ENCODE data around the gene KNDC1.

Gene KNDC1

GRCh38 chr10:133238466-133238804 is 78.4 kb downstream of the KNDC1 start:
- Histone ChIP-seq H3K36me3 (ENCODE audit: insufficient read depth, low read length) (no peaks in the 10 kb centered on the region), H3K27me3 (ENCODE audit: insufficient read depth, low read length) (peaks cover 64% of the 10 kb centered on the region), H3K4me3 (ENCODE audit: low read depth, low read length) (no peak overlapping the region), H3K27ac (ENCODE audit: low read depth, low read length) (no peak overlapping the region), H3K79me2 (ENCODE audit: control insufficient read depth, insufficient read depth, low read length, unreplicated experiment) (no peaks in the 10 kb centered on the region), H3K4me1 (ENCODE audit: control insufficient read depth, insufficient read depth, low read length, unreplicated experiment) (no peaks in the 10 kb centered on the region), H2AFZ (ENCODE audit: low read length, unreplicated experiment) (no peak overlapping the region)

DNA sequence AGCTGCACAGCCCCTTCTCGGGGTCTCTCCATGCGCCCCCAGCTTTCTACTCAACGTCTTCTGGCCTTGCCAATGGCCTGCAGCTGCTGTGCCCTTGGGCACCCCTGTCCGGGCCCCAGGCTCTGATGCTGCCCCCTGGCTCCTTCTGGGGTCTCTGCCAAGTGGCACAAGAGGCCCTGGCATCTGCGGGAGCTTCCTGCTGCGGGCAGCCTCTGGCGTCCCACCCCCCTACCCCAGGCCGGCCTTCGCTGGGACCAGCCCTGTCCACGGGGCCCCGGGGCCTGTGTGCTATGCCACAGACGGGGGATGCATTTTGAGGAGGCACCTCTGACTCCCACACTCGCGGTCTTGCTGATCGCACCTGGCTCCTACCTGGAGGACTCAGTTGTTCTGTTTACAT is 80.0 kb downstream of the KNDC1 start:
- no peaks in the 10 kb centered on the region for H3K79me2 ChIP-seq (ENCODE audit: control insufficient read depth, insufficient read depth, low read length, unreplicated experiment)
- no peak overlapping the region for H2AFZ ChIP-seq (ENCODE audit: low read length, unreplicated experiment)
- peaks cover 56% of the 10 kb centered on the region for H3K27me3 ChIP-seq (ENCODE audit: insufficient read depth, low read length)
- no peaks in the 10 kb centered on the region for H3K4me1 ChIP-seq (ENCODE audit: control insufficient read depth, insufficient read depth, low read length, unreplicated experiment)
- no peaks in the 10 kb centered on the region for H3K36me3 ChIP-seq (ENCODE audit: insufficient read depth, low read length)
- no peak overlapping the region for H3K27ac ChIP-seq (ENCODE audit: low read depth, low read length)
- H3K4me3 ChIP-seq (ENCODE audit: low read depth, low read length) = no peak overlapping the region

- Histone ChIP-seq H2AFZ (ENCODE audit: low read length, unreplicated experiment) (no peak overlapping the region), H3K4me1 (ENCODE audit: control insufficient read depth, insufficient read depth, low read length, unreplicated experiment) (no peaks in the 10 kb centered on the region), H3K27me3 (ENCODE audit: insufficient read depth, low read length) (peaks cover 39% of the 10 kb centered on the region), H3K79me2 (ENCODE audit: control insufficient read depth, insufficient read depth, low read length, unreplicated experiment) (no peaks in the 10 kb centered on the region), H3K4me3 (ENCODE audit: low read depth, low read length) (no peak overlapping the region), H3K27ac (ENCODE audit: low read depth, low read length) (no peak overlapping the region), H3K36me3 (ENCODE audit: insufficient read depth, low read length) (no peaks in the 10 kb centered on the region)
These were observed 81.6 kb downstream of the KNDC1 start for GRCh38 chr10:133241501-133242205.

- H3K79me2 ChIP-seq (ENCODE audit: control insufficient read depth, insufficient read depth, low read length, unreplicated experiment) = no peaks in the 10 kb centered on the region
- no peak overlapping the region for H3K4me3 ChIP-seq (ENCODE audit: low read depth, low read length)
- peaks cover 33% of the 10 kb centered on the region for H3K27me3 ChIP-seq (ENCODE audit: insufficient read depth, low read length)
- H2AFZ ChIP-seq (ENCODE audit: low read length, unreplicated experiment) = no peak overlapping the region
- no peak overlapping the region for H3K27ac ChIP-seq (ENCODE audit: low read depth, low read length)
- no peaks in the 10 kb centered on the region for H3K36me3 ChIP-seq (ENCODE audit: insufficient read depth, low read length)
- H3K4me1 ChIP-seq (ENCODE audit: control insufficient read depth, insufficient read depth, low read length, unreplicated experiment) = no peaks in the 10 kb centered on the region
These were observed 82.8 kb downstream of the KNDC1 start for GRCh38 chr10:133242611-133243356.

GRCh38 chr10:133243593-133243992 is 83.6 kb downstream of the KNDC1 start:
- Histone ChIP-seq H3K27ac (ENCODE audit: low read depth, low read length) (no peak overlapping the region), H3K79me2 (ENCODE audit: control insufficient read depth, insufficient read depth, low read length, unreplicated experiment) (no peaks in the 10 kb centered on the region), H3K27me3 (ENCODE audit: insufficient read depth, low read length) (peaks cover 25% of the 10 kb centered on the region), H2AFZ (ENCODE audit: low read length, unreplicated experiment) (no peak overlapping the region), H3K4me1 (ENCODE audit: control insufficient read depth, insufficient read depth, low read length, unreplicated experiment) (no peaks in the 10 kb centered on the region), H3K36me3 (ENCODE audit: insufficient read depth, low read length) (no peaks in the 10 kb centered on the region), H3K4me3 (ENCODE audit: low read depth, low read length) (no peak overlapping the region)

- Histone ChIP-seq H3K79me2 (ENCODE audit: control insufficient read depth, insufficient read depth, low read length, unreplicated experiment) (no peaks in the 10 kb centered on the region), H3K36me3 (ENCODE audit: insufficient read depth, low read length) (no peaks in the 10 kb centered on the region), H2AFZ (ENCODE audit: low read length, unreplicated experiment) (no peak overlapping the region), H3K4me1 (ENCODE audit: control insufficient read depth, insufficient read depth, low read length, unreplicated experiment) (no peaks in the 10 kb centered on the region), H3K27ac (ENCODE audit: low read depth, low read length) (no peak overlapping the region), H3K4me3 (ENCODE audit: low read depth, low read length) (no peak overlapping the region), H3K27me3 (ENCODE audit: insufficient read depth, low read length) (peaks cover 15% of the 10 kb centered on the region; the same call in 1 of the 2 replicates)
These were observed 85.6 kb downstream of the KNDC1 start for GRCh38 chr10:133245439-133246235.

DNA sequence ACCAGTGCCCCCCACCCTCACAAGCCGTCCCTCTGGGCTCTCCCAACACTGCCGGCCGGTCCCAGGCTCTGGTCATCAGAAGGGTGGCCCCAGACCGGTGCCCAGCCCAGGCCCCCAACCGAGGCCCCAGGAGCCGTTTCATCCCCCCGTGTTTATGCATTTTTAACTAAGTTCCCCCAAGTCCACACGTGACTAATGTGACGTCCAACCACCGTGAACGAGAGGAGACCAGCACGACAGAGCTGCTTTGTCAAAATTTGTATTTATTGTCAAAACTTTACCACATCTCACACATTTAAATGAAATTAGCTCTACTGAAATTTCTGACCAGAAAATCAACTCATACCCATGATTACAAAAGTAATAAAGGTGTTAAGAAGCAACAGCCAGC is 86.2 kb downstream of the KNDC1 start:
- H3K36me3 ChIP-seq (ENCODE audit: insufficient read depth, low read length) = no peaks in the 10 kb centered on the region
- no peak overlapping the region for H3K27ac ChIP-seq (ENCODE audit: low read depth, low read length)
- no peak overlapping the region for H2AFZ ChIP-seq (ENCODE audit: low read length, unreplicated experiment)
- no peaks in the 10 kb centered on the region for H3K79me2 ChIP-seq (ENCODE audit: control insufficient read depth, insufficient read depth, low read length, unreplicated experiment)
- no peak overlapping the region for H3K4me3 ChIP-seq (ENCODE audit: low read depth, low read length)
- no peaks in the 10 kb centered on the region for H3K4me1 ChIP-seq (ENCODE audit: control insufficient read depth, insufficient read depth, low read length, unreplicated experiment)
- H3K27me3 ChIP-seq (ENCODE audit: insufficient read depth, low read length) = peaks cover 13% of the 10 kb centered on the region; the same call in 1 of the 2 replicates

- Histone ChIP-seq H3K4me3 (ENCODE audit: low read depth, low read length) (no peak overlapping the region), H3K27ac (ENCODE audit: low read depth, low read length) (no peak overlapping the region), H3K4me1 (ENCODE audit: control insufficient read depth, insufficient read depth, low read length, unreplicated experiment) (no peaks in the 10 kb centered on the region), H3K27me3 (ENCODE audit: insufficient read depth, low read length) (peaks cover 7% of the 10 kb centered on the region; the same call in 1 of the 2 replicates), H2AFZ (ENCODE audit: low read length, unreplicated experiment) (no peak overlapping the region), H3K79me2 (ENCODE audit: control insufficient read depth, insufficient read depth, low read length, unreplicated experiment) (no peaks in the 10 kb centered on the region), H3K36me3 (ENCODE audit: insufficient read depth, low read length) (no peaks in the 10 kb centered on the region)
These were observed 87.8 kb downstream of the KNDC1 start for GRCh38 chr10:133247681-133248333.

GRCh38 chr10:133248334-133248715 is 88.3 kb downstream of the KNDC1 start:
- no peak overlapping the region for H3K4me3 ChIP-seq (ENCODE audit: low read depth, low read length)
- no peaks in the 10 kb centered on the region for H3K79me2 ChIP-seq (ENCODE audit: control insufficient read depth, insufficient read depth, low read length, unreplicated experiment)
- no peak overlapping the region for H3K27ac ChIP-seq (ENCODE audit: low read depth, low read length)
- H2AFZ ChIP-seq (ENCODE audit: low read length, unreplicated experiment) = no peak overlapping the region
- peaks cover 4% of the 10 kb centered on the region; the same call in 1 of the 2 replicates for H3K27me3 ChIP-seq (ENCODE audit: insufficient read depth, low read length)
- H3K36me3 ChIP-seq (ENCODE audit: insufficient read depth, low read length) = no peaks in the 10 kb centered on the region
- no peaks in the 10 kb centered on the region for H3K4me1 ChIP-seq (ENCODE audit: control insufficient read depth, insufficient read depth, low read length, unreplicated experiment)

DNA sequence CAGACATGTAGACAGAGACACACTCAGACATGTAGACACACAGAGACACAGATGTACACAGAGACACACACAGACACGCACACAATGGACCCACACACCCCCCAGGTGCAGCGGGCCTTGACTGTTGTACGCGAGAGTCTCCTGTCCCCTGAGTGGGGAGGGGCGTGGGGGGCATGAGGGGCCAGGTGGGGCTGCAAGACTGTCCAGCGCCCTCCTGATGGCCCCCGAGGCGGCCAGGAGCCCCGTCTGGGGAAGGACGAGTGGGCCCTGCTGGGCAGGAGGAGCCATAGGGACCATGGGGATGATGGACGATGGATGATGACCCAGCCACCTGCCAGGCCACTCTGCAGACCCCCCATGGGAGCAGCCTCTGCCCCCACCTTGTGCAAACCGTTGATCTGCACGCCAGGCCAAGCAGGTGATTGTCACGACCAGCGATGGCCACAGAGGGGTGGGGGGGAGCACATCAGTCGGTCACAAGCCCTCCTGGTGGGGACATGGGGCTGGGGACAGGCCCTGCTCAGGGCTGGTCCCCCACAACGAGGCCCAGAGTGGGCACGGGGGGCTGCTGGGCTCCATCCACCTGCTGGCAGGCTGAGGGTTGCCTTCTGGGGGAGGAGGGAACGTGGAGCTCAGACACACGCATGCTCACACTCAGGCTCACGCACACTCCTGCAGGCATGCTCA is 89.2 kb downstream of the KNDC1 start:
- H2AFZ ChIP-seq (ENCODE audit: low read length, unreplicated experiment) = no peak overlapping the region
- no peaks in the 10 kb centered on the region for H3K79me2 ChIP-seq (ENCODE audit: control insufficient read depth, insufficient read depth, low read length, unreplicated experiment)
- H3K36me3 ChIP-seq (ENCODE audit: insufficient read depth, low read length) = no peaks in the 10 kb centered on the region
- H3K27me3 ChIP-seq (ENCODE audit: insufficient read depth, low read length) = peaks cover 4% of the 10 kb centered on the region; the same call in 1 of the 2 replicates
- H3K27ac ChIP-seq (ENCODE audit: low read depth, low read length) = no peak overlapping the region
- no peak overlapping the region for H3K4me3 ChIP-seq (ENCODE audit: low read depth, low read length)
- no peaks in the 10 kb centered on the region for H3K4me1 ChIP-seq (ENCODE audit: control insufficient read depth, insufficient read depth, low read length, unreplicated experiment)
